Thyroid gland (tissue), 4 donors: ENCODE measurements around the gene POU3F3. TPM values are rescaled to one million over a fixed set of nuclear protein-coding genes. Genes with fewer than 3 reads are reported as not detected.

Experiments
- DNase-seq, 2 donors: peaks; one replicate each; pipeline ENCODE4 v3.0.0-alpha.2; 2019
- H3K27ac ChIP-seq, 3 donors: fragments of 200-600 bp; sonication (generic); 1 replicate in 2 of 3; 2 replicates in 1 of 3; pipeline ENCODE4 v1.5.1; 2016 to 2019; ENCODE audit warnings: mild to moderate bottlenecking in 1 of 3, moderate library complexity in 1 of 3
- H3K27me3 ChIP-seq: fragments of 200-600 bp; sonication (generic); one replicate; pipeline ENCODE4 v1.5.1; 2019
- H3K36me3 ChIP-seq, 2 donors: fragments of 200-600 bp; sonication (generic); one replicate each; pipeline ENCODE4 v1.5.1; 2016 to 2019
- H3K4me1 ChIP-seq, 2 donors: fragments of 200-600 bp; sonication (generic); one replicate each; pipeline ENCODE4 v1.5.1; 2017 to 2019
- H3K4me3 ChIP-seq, 3 donors: fragments of 200-600 bp; sonication (generic); replicated peaks in 1 of 3; 1 replicate in 2 of 3; 2 replicates in 1 of 3; pipeline ENCODE4 v1.5.1; 2016; ENCODE audit warnings: mild to moderate bottlenecking in 1 of 3
- H3K9me3 ChIP-seq: fragments of 200-600 bp; sonication (generic); one replicate; pipeline ENCODE4 v1.5.1; 2017
- POLR2A ChIP-seq, 2 donors: fragments of 450-650 bp; IDR thresholded peaks; one replicate each; pipeline ENCODE4 v1.6.1; 2017; ENCODE audit warnings: antibody characterized with exemption in 2 of 2, mild to moderate bottlenecking in 2 of 2, moderate library complexity in 1 of 2
- WGBS, 2 donors: methylation state at CpG; one replicate each; pipeline ENCODE4 v1.1.5; 2017; 5-methylcytosine and 5-hydroxymethylcytosine counted together
- intact Hi-C: fragments of 100-400 bp; cut with DNase I; formaldehyde crosslinking; loops from one replicate; pipeline ENCODE4 v1.15.1; 2023
- total RNA-seq, 4 donors: library from RNA; depleted of rRNA; stranded (reverse); fragments of >200 nt; gene quantifications; one replicate each; pipeline ENCODE4 v1.2.3, GENCODE V29; 2016
- TF ChIP-seq, protein P1 (sequence below), 6 experiments: fragments of 200-600 bp in 3 of 6; fragments of 450-650 bp in 3 of 6; sonication (generic) in 3 of 6; IDR thresholded peaks; one replicate each; pipeline ENCODE4 v1.5.1; 2016 to 2019; ENCODE audit warnings: antibody characterized with exemption in 6 of 6, mild to moderate bottlenecking in 2 of 6, inconsistent platforms in 1 of 6, moderate library complexity in 1 of 6

Gene POU3F3
- total RNA-seq, 4 donors from 2014 or later, result 0.22 TPM; not detected in 3

DNA sequence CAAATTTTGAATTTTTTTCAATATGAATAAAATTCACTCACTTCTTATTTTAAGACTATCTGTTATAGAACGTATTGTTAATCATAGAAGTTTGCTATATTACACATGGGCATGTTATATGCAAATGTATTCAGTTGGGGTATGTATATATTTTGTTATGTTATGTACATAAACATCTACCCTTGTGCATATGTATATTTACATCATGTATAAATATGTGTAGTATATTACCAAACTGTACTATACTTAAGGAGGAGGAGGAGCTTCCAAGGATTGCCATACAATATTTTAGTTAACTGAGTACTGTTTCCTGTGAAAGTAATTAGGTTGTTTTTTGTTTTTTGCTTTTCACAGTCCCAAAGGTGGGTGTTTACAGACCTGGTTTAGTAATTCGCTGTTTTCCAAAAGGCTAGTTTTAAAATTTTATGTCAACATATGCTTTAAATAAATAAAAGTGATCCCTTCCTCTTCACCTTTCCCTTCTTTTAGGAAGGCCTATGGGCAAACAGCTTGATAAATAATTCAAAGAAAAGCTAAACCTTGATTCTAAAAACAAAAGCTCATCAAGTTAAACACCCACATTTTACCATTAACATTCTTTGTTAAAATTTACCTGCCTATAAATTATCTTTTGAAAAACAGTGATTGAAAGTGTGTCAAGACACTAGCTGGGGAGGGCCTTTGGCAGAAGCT is 12.9 kb upstream of the POU3F3 start:
- Histone ChIP-seq H3K27me3 (peaks cover 33% of the 10 kb centered on the region), H3K4me1 (peaks cover 0 to 18% of the 10 kb centered on the region in 2 donors), H3K4me3 (no peak overlapping the region), H3K36me3 (no peaks in the 10 kb centered on the region), H3K9me3 (no peaks in the 10 kb centered on the region), H3K27ac (no peak overlapping the region)
- TF ChIP-seq, protein P1, sequence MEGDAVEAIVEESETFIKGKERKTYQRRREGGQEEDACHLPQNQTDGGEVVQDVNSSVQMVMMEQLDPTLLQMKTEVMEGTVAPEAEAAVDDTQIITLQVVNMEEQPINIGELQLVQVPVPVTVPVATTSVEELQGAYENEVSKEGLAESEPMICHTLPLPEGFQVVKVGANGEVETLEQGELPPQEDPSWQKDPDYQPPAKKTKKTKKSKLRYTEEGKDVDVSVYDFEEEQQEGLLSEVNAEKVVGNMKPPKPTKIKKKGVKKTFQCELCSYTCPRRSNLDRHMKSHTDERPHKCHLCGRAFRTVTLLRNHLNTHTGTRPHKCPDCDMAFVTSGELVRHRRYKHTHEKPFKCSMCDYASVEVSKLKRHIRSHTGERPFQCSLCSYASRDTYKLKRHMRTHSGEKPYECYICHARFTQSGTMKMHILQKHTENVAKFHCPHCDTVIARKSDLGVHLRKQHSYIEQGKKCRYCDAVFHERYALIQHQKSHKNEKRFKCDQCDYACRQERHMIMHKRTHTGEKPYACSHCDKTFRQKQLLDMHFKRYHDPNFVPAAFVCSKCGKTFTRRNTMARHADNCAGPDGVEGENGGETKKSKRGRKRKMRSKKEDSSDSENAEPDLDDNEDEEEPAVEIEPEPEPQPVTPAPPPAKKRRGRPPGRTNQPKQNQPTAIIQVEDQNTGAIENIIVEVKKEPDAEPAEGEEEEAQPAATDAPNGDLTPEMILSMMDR (IDR thresholded peaks at IDR 0.05), result no peak
- no peak for TF ChIP-seq POLR2A (IDR thresholded peaks at IDR 0.05)
- no peak for DNase-seq
- intact Hi-C loops, result no loop called here
- WGBS, 2 donors, result 88 to 92% methylated on average over 2 of the region's 2 CpGs

- 67 to 73% methylated on average over 2 of the region's 2 CpGs for WGBS, 2 donors
- Histone ChIP-seq H3K27ac (no peak overlapping the region), H3K4me3 (no peak overlapping the region), H3K4me1 (peaks cover 0 to 18% of the 10 kb centered on the region in 2 donors), H3K36me3 (no peaks in the 10 kb centered on the region), H3K9me3 (no peaks in the 10 kb centered on the region), H3K27me3 (peaks cover 38% of the 10 kb centered on the region)
- TF ChIP-seq, protein P1 (IDR thresholded peaks at IDR 0.05), result no peak
- no peak for TF ChIP-seq POLR2A (IDR thresholded peaks at IDR 0.05)
- intact Hi-C loops, result no loop called here
- no peak for DNase-seq
These were observed 12.2 kb upstream of the POU3F3 start for GRCh38 chr2:104841744-104842143.

GRCh38 chr2:104844807-104845551 is 8.9 kb upstream of the POU3F3 start:
- WGBS, 2 donors, result 5 to 8% methylated on average over 30 to 34 of the region's 56 CpGs
- Histone ChIP-seq H3K36me3 (no peaks in the 10 kb centered on the region), H3K27ac (no peak overlapping the region), H3K27me3 (peaks cover 56% of the 10 kb centered on the region), H3K4me3 (no peak overlapping the region), H3K4me1 (peaks cover 0 to 18% of the 10 kb centered on the region in 2 donors), H3K9me3 (no peaks in the 10 kb centered on the region)
- no peak for DNase-seq
- TF ChIP-seq, protein P1 (IDR thresholded peaks at IDR 0.05), result no peak
- TF ChIP-seq POLR2A (IDR thresholded peaks at IDR 0.05), result no peak
- intact Hi-C loops, result no loop called here

- no peaks in the 10 kb centered on the region for H3K36me3 ChIP-seq
- no peak overlapping the region for H3K4me3 ChIP-seq
- no peak for DNase-seq
- WGBS, 2 donors, result 9 to 10% methylated on average over 13 of the region's 13 CpGs
- peaks cover 61% of the 10 kb centered on the region for H3K27me3 ChIP-seq
- no peak overlapping the region for H3K27ac ChIP-seq
- peaks cover 0 to 18% of the 10 kb centered on the region in 2 donors for H3K4me1 ChIP-seq
- intact Hi-C loops, result no loop called here
- TF ChIP-seq, protein P1 (IDR thresholded peaks at IDR 0.05), result no peak
- no peak for TF ChIP-seq POLR2A (IDR thresholded peaks at IDR 0.05)
- H3K9me3 ChIP-seq, result no peaks in the 10 kb centered on the region
These were observed 8.4 kb upstream of the POU3F3 start for GRCh38 chr2:104845552-104845931.
